ENCODE results near the gene NSMCE1. TPM values are rescaled to one million over a fixed set of nuclear protein-coding genes. Genes with fewer than 3 reads are reported as not detected.

The NSMCE1 gene
- total and polyA plus RNA-seq, 2 of the 8 experiments (the other 6 are each of a cell fraction or from before 2014, with no cell fraction given) = 8.1 to 16.6 TPM

- no peak overlapping the region for H2AK5ac ChIP-seq (ENCODE audit: low read depth, low read length)
- no peak overlapping the region for H2BK15ac ChIP-seq (ENCODE audit: low read length)
- no peaks in the 10 kb centered on the region for H3K79me1 ChIP-seq (ENCODE audit: low read depth, low read length)
- no peaks in the 10 kb centered on the region for H3K79me2 ChIP-seq (ENCODE audit: control insufficient read depth in 1 of 2, insufficient read depth in 2 of 2, low read length in 2 of 2)
- no peaks in the 10 kb centered on the region for H3K36me3 ChIP-seq (ENCODE audit: control insufficient read depth in 2 of 4, insufficient read depth in 4 of 4, low read length in 3 of 4)
- H3K4me1 ChIP-seq (replicated peaks in 1 of 4; ENCODE audit: control insufficient read depth in 3 of 4, insufficient read depth in 4 of 4, low read length in 3 of 4) = no peaks in the 10 kb centered on the region
- POLR2A ChIA-PET (ENCODE audit: partially characterized antibody) = interaction anchor here (0.8 kb wide), 1 partner anchor 16 kb away, joined by 5 read pairs; no protein-coding TSS in a partner anchor
- H4K5ac ChIP-seq (ENCODE audit: insufficient read length, low read depth, low read length) = no peak overlapping the region
- TF ChIP-seq YY1 (IDR thresholded peaks at IDR 0.05; ENCODE audit: low read depth, low read length) (no peak), POLR2A (IDR thresholded peaks at IDR 0.05; ENCODE audit: control extremely low read depth in 1 of 2, low read depth in 2 of 2, low read length in 2 of 2) (no peak), TBP (IDR thresholded peaks at IDR 0.05; ENCODE audit: low read depth, low read length) (no peak), SP2 (IDR thresholded peaks at IDR 0.05; ENCODE audit: low read length) (no peak), JUND (IDR thresholded peaks at IDR 0.05; ENCODE audit: low read length) (no peak), TAF7 (optimal IDR thresholded peaks at IDR 0.05; ENCODE audit: borderline replicate concordance, low read depth, low read length) (no peak)
- no peak overlapping the region for H2BK20ac ChIP-seq (ENCODE audit: low read length)
- H2BK120ac ChIP-seq (replicated peaks; ENCODE audit: low read depth, low read length) = no peak overlapping the region
- no peak overlapping the region for H2BK12ac ChIP-seq (ENCODE audit: low read depth, low read length)
- H3K4me2 ChIP-seq (ENCODE audit: insufficient read depth in 1 of 2, low read depth in 2 of 2, low read length in 2 of 2) = no peak overlapping the region
- no peak overlapping the region for H3K18ac ChIP-seq (ENCODE audit: extremely low read depth, low read length)
- FAIRE-seq (no peak), DNase-seq (ENCODE audit: low read depth in 1 of 2, low spot score in 2 of 2) (no peak)
- no peak overlapping the region for H3K4me3 ChIP-seq (ENCODE audit: extremely low read depth in 1 of 4, insufficient read depth in 2 of 4, low read depth in 3 of 4, low read length in 4 of 4)
- H3K14ac ChIP-seq (ENCODE audit: insufficient read length) = no peak overlapping the region
- WGBS, 2 experiments (ENCODE audit: extremely low coverage in 1 of 2, insufficient coverage in 1 of 2, insufficient read length in 1 of 2, insufficient replicate concordance in 2 of 2, low coverage in 1 of 2, low lambda C conversion rate in 2 of 2, missing lambda C conversion rate in 1 of 2) = 95% methylated on average over 11 of the region's 11 CpGs; no CpG with 5 or more reads in 1 of the 2 experiments
- H4K20me1 ChIP-seq (replicated peaks in 1 of 2; ENCODE audit: control insufficient read depth in 1 of 2, insufficient read depth in 2 of 2, low read length in 2 of 2) = no peaks in the 10 kb centered on the region
- no peak overlapping the region for H3K27ac ChIP-seq (ENCODE audit: low read depth, low read length)
- H2BK5ac ChIP-seq (ENCODE audit: low read depth, low read length) = no peak overlapping the region
- no peak overlapping the region for H3K23ac ChIP-seq (ENCODE audit: insufficient read length)
- no peak overlapping the region for H2AFZ ChIP-seq (ENCODE audit: low read length)
- H3K27me3 ChIP-seq (replicated peaks in 1 of 4; ENCODE audit: control insufficient read depth in 3 of 4, extremely low read depth in 1 of 4, insufficient read depth in 3 of 4, low read length in 3 of 4) = no peaks in the 10 kb centered on the region
- CTCF ChIA-PET (ENCODE audit: partially characterized antibody) = interaction anchor here (1.0 kb wide), 1 partner anchor 30 kb away, joined by 3 read pairs; no protein-coding TSS in a partner anchor
- no peak overlapping the region for H4K8ac ChIP-seq (ENCODE audit: extremely low read depth, insufficient read depth, low read length)
- no peaks in the 10 kb centered on the region for H3K9me3 ChIP-seq (ENCODE audit: insufficient read depth in 2 of 2, low read depth in 1 of 2, low read length in 1 of 2)
- H3K4ac ChIP-seq (replicated peaks; ENCODE audit: insufficient read length, low read depth, low read length) = no peak overlapping the region
- no peak overlapping the region for H3K9ac ChIP-seq (replicated peaks in 1 of 4; ENCODE audit: extremely low read depth in 1 of 4, low read depth in 3 of 4, low read length in 3 of 4)
- no peak overlapping the region for H3K56ac ChIP-seq (replicated peaks; ENCODE audit: insufficient read length, low read depth, low read length)
- H4K91ac ChIP-seq (replicated peaks; ENCODE audit: insufficient read length, low read length) = no peak overlapping the region
- H3K23me2 ChIP-seq (ENCODE audit: low read depth, low read length) = no peaks in the 10 kb centered on the region
Measured at GRCh38 chr16:27287887-27288286, 19.3 kb upstream of the NSMCE1 start.

Data from H1 (cell line).